HG03025 (cell line): ENCODE measurements around the gene COL16A1.
A peak's percentile ranks its signal among the peaks of the same experiment; 100 is the strongest.

ENCODE experiments used
- ATAC-seq: cut with Tn5 transposase; IDR thresholded peaks from one replicate; pipeline ENCODE4 v1.9.1; 2021; ENCODE audit warnings: mild to moderate bottlenecking, moderate library complexity; ENCODE audit not compliant: unreplicated experiment, low FRiP score

COL16A1 gene

GRCh38 chr1:31614414-31615005, 89.3 kb downstream of the COL16A1 start:
- no peak for ATAC-seq

DNA sequence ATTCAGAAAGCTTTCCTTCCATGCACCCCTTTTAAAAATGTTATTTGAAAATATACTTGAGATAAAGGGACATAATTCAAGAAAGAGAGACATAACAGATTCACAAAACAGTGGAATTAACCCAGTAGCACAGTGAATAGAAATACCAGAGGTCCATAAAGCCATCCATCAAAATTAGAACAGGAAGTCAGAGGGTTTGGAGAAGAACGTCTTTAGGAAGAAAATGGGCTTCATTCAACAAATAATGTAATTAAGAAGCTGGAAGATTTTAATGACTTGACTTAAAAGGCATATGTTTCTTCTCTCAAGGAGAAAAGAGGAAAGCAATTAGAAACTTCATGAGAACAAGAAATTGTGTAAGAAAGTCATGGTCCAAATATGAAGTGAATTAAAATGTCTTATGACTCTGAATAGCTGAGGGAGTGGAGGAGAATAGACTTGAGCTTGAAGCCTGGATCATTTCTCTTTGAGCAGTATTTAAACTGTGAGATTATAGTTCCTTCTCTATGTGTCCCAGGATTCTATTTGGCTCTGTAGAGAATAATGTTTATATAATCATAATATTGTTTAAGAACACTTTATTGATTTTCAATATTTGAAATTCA, 94.2 kb downstream of the COL16A1 start:
- ATAC-seq: no peak

GRCh38 chr1:31607360-31607759, 96.5 kb downstream of the COL16A1 start:
- ATAC-seq: no peak

DNA sequence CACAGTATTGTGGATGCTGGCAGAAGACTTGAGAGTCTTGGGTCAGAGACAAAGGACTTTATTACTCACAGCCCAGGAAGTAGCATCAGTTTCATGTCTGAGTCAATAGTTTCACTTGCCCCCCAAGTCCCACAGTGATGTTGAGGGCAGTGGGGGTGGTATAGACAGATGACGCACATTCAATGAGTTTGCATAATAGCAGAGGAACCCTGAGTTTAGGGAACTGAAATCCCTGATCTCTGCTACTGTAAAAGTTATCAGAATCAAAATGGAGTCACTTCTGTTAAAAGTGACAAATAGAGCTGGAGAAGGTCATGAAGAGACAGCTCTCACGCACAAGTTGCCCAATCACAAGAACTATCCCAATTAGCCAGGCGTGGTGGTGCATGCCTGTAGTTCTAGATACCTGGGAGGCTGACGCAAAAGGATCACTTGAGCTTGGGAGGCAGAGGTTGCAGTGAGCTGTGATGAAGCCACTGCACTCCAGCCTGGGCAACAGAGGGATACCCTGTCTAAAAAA, 97.8 kb downstream of the COL16A1 start:
- peak; percentile 77 for ATAC-seq
